NT2/D1 (cell line): ENCODE results near the gene LAD1.

ENCODE experiments used
- SUZ12 ChIP-seq: IDR thresholded peaks from 2 replicates; pipeline ENCODE4 v1.6.1; 2011; ENCODE audit not compliant: insufficient read length, insufficient read depth; ENCODE audit errors: extremely low read depth
- YY1 ChIP-seq: IDR thresholded peaks from 2 replicates; pipeline ENCODE4 v1.6.1; 2011; ENCODE audit not compliant: insufficient read length, insufficient read depth
- ZNF274 ChIP-seq: IDR thresholded peaks from 2 replicates; pipeline ENCODE4 v1.6.1; 2011; ENCODE audit warnings: mild to moderate bottlenecking, low read depth, low read length

GRCh38 chr1:201394591-201394990 is 4.5 kb downstream of the LAD1 start:
- TF ChIP-seq YY1, result no peak
- no peak for TF ChIP-seq ZNF274
- TF ChIP-seq SUZ12, result no peak
